HG03064 (cell line): ENCODE measurements around the gene PCMTD2.
"Not testable (repeated sequence)": the region's sequence is repeated elsewhere in the genome, so short reads cannot be mapped to it uniquely, and the experiment has no call there.

ENCODE experiments used
- ATAC-seq: cut with Tn5 transposase; IDR thresholded peaks from one replicate; pipeline ENCODE4 v1.9.1; 2021; ENCODE audit warnings: low read depth; ENCODE audit not compliant: unreplicated experiment

PCMTD2 gene

DNA sequence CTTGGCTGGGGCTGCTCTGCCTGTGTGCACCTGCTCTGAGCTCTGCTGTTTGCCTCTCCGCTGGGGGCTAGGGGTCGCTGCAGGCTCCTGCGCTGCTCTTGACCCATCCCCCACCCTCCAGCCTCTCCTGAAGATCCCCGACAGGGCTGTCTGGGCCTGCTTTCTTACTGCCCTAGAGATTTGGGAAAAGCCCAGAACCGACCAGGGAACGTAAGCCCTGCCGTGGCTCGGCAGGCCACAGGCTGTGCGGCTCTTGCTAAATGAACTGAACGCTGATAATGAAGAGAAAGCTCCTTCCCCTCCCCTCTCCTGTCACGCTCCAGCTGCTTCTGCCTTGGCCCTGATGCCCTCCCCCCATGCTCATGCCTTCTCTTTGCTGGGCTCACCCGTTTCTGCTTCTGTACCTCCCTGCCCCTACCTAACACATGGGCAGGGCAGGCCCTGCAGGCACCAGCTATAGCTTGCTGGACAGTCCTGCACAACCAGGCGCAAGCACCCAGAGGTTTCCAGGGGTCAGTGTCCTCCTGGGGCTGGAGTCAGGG is 32.0 kb upstream of the PCMTD2 start:
- no peak for ATAC-seq

DNA sequence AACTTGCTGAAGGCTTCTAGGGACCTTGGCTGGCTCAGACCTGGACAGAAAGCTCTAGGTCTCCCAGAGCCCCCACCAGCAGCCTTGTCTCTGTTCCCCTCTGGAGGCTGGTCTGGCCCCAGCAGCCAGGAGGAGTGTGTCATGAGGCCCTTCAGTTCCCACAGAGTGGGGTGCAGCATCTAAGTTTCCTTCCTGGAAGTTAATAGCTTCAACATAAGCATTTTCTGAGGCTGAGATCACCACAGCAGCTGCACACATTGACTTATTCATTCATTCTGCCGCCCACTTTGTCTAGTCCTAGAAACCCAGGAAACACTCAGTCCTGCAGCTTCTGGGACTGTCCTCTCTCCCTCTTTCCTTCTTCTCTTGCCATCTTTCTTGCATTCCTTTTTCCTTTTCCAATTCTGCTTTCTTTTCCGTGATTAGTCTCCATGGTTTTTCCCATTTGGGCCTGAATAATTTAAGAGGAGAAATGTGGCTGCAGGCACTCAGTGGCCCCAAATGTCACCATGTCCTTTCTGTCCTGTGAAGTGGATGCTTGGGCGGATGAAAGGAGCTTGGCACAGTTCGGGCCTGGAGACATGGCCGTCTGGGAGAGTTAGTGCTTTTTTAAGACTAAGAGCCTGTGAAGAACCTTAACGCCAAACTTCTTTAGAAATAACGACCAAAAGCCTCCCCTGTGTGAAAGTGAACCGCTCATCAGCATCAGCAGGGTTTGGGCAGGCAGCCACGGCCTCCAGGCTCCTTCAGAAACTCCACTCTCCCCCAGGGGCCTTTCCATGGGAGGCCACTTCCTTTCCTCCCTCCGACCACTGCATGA is 31.0 kb upstream of the PCMTD2 start:
- ATAC-seq, result no peak

DNA sequence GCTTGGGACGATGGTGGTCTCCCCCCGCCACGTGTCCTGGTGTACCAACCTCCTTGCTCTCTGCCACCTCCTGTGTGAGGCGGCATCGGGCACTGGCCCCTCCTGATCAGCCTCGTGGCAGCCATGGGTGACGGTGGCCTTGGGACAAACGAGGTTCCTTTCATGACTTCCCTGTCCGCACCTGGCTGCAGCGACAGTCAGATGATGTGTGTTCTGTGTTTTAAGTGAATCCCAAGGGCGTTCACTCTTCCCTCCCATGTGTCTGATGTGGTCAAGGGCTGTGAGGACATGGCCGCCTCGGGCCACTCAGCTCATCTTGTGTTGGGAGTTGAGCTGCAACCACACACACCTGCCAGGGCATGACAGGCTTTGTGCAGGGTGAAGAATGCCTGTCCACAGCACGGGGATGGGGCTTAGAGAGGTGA is 30.4 kb upstream of the PCMTD2 start:
- ATAC-seq, result no peak

DNA sequence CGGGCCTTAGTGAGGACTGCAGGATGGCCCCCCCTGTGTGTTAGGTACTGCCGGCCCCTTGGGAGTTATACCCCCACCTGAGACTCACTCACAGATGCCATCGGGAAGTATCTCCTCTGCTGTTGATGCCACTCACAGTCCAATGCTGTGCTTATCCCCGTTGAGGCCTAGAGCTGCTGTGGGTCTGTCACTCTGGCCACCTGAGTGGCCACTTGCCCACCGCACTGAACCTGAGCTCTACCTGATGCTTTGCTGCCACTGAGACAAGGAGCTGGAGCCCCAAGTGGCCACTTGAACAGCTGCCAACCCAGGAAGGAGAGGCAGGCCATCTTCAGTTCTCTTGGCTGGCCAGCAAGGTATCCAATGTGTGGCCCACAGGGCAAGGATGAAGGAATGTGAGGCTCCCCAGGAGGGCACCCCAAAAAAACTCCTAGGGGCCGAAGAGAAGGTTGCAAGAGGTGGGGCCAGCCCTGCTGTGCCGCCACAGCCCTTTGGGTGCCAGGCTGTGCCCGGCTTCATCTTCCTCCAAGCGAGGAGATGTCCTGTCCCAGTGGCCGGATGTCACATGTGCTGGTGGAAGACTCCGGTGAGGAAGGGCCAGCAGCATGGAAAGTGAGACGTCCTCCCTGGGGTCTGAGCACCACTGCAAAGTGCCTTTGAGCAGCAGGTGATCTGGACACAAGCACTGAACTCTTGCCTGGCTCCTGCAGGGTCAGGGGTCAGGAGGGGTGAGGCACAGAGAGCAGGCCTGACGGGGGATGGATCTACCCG is 29.5 kb upstream of the PCMTD2 start:
- ATAC-seq, result no peak

DNA sequence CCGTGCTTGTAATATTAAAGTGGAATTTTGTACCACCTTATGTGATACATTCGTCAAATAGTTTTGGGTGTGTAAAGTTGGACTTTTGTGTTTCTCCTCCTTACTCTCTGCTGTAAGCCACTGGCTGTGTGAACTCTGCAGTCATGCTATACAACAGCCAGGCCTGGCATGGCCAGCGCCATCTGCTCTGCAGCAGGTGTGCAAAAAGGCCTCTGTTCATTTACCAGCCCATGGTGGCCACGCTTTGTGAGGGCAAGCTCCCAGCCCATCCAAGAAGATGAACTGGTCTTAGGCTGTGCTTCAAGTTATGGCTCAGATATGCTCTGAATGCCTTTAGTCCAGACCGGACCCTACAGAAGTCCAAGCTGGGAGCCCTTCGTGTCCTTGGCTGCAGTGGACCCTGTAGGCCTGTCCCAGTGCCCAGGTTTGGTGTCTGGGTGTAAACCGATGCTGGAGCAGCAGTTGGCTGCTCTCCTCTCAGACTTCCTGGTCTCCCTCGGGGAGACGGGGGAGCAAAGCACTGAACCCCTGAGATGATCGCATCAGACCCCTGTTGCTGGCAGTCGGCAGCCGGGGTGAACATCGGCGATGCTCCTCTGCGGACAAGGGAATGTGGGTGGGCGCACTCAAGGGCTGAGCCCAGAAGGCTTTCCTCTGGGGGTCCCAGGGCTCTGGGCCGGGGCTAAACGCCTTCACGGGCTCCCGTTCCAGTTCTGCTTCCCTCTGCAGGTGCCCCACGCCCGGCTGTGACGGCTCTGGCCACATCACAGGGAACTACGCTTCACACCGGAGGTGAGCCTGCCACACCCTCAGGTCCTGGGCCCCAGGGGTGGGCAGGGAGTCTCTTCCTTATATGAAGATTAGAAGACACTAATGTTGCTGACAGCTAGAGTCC is 28.6 kb upstream of the PCMTD2 start:
- ATAC-seq, result no peak

GRCh38 chr20:64228086-64228653 is 27.4 kb upstream of the PCMTD2 start:
- ATAC-seq, result no peak

DNA sequence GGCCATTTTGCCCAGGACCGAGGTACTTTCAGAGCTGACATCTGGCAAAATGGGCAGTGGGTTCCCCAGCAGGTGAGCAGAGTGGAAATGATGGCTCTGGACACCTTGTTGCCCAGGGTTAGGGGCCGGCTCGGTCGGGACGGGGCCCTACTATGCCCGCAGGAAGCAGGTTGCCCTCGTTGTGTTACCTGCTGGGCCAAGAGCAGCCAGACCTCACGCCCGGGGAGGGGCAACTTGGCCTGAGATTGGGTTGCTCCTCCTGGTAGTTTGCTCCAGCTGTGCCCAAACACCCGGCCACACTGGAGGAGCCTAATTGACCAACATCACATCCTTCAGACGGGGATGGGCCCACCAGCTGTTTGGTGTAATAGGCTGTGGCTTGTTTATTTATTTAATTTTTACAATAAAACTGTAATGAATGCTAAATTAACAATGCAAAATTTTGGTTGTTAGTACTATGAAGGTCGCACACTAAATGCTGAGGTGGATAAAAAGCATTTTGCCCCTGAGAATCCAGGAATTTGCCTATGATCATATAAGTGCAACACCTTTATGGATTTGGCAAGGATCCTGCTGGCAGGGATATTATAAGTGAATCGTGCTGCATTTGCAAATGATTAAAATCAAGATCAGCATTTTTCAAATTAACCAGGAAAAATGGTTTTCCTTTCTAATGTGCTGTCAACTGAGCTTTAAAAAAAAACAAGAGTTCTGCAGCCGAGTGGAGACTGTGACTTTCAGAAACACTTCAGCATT is 26.6 kb upstream of the PCMTD2 start:
- ATAC-seq, result no peak

DNA sequence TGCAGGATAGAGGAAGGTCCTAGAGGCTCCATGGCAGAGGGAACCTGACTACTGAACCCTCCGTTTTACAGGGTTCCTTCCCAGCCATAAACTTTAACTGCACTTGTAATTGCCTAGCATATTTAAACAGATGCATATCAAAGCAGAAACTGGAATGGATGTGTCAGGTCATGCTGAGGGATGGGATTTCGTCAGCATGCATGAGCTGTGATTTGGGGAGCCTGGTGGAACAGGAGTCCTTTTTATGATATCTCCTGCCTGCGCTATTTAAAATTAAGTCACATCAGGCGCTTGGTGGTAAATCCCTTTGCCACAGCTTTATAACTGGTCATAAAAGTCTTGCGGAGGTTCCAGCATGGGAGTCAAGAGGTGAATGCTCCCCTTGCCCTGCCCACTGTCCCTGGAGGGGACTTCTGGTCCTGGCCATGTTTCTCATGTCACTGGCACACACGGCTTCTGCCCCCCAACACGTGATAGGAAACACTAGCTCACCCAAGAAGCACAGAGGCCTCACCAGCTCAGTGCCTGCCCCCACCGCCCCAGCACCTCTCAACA is 26.0 kb upstream of the PCMTD2 start:
- ATAC-seq, result no peak

- ATAC-seq, result no peak
Observed at GRCh38 chr20:64230461-64231145, 24.9 kb upstream of the PCMTD2 start.

DNA sequence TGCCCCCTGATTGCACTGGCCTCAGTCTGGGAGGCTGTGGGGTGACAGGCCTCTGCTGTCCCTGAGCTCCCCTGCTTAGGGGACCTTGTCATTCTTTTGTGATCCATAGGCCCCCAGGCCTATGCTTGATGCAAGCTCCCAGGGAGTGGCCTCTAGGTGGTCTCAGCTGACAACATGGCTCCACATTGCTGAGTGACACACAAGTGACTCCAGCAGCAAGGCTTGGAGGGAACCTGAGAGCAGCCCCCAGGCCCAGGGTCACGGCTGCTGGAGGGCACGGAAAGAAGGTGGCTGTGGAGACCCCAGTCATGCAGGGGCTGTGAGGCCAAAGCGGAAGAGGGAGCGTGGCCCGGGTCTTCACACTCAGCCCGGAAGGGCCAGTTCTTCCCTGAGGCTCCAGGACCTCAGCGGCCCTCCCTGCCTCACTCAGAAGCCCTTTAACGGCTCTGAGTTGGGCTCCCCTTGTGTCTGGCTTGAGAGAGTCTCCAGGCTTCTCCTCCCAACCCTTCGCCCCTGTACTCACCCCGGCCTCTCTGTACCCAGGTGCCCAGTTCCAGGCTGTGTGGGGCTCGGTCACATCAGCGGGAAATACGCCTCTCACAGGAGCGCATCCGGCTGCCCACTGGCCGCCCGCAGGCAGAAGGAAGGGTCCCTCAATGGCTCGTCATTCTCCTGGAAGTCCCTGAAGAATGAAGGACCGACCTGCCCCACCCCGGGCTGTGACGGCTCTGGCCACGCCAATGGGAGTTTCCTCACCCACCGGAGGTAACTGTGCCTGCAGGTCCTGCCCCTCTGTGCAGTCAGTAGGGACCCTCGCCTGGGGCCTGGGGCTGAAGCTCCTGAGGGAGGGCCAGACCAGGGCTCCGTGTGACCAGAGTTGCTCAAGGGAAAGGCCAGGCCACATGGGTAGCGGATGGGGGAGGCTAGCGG is 23.7 kb upstream of the PCMTD2 start:
- ATAC-seq, result no peak

DNA sequence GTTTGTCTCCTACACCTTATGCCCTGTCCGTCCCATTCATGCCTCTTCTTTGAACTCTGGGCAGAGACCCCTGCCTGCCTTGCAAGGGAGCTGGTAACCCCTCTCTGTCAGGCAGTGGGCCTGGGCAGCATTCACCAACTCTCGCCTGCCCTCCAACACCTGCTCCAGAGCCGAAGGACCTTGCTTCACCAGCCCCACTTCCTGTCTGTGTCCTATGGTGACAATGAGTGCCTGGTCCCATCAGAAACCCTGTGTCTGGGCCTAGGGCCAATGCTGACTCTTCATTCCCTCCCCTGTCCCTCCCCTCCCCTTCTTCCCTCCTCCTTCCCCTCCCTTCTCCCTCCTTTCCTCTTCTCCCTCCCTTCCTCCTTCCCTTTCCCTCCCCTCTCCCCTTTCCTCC is 22.8 kb upstream of the PCMTD2 start:
- ATAC-seq, result no peak

GRCh38 chr20:64233725-64234124 is 21.8 kb upstream of the PCMTD2 start:
- ATAC-seq, result no peak

GRCh38 chr20:64234291-64234791 is 21.2 kb upstream of the PCMTD2 start:
- ATAC-seq, result no peak

DNA sequence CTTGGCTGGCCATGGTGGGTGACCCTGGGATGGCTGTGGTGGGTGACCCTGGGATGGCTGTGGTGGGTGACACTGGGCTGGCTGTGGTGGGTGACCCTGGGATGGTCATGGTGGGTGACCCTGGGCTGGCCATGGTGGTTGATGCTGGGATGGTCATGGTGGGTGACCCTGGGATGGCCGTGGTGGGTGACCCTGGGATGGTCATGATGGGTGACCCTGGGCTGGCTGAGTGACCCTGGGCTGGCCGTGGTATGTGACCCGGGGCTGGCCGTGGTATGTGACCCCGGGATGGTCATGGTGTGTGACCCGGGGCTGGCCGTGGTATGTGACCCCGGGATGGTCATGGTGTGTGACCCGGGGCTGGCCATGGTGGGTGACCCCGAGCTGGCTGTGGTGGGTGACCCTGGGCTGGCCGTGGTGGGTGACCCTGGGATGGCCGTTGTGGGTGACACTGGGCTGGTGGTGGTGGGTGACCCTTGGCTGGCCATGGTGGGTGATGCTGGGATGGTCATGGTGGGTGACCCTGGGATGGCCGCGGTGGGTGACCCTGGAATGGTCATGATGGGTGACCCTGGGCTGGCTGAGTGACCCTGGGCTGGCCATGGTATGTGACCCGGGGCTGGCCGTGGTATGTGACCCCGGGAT is 20.5 kb upstream of the PCMTD2 start:
- ATAC-seq, result not testable (repeated sequence)

DNA sequence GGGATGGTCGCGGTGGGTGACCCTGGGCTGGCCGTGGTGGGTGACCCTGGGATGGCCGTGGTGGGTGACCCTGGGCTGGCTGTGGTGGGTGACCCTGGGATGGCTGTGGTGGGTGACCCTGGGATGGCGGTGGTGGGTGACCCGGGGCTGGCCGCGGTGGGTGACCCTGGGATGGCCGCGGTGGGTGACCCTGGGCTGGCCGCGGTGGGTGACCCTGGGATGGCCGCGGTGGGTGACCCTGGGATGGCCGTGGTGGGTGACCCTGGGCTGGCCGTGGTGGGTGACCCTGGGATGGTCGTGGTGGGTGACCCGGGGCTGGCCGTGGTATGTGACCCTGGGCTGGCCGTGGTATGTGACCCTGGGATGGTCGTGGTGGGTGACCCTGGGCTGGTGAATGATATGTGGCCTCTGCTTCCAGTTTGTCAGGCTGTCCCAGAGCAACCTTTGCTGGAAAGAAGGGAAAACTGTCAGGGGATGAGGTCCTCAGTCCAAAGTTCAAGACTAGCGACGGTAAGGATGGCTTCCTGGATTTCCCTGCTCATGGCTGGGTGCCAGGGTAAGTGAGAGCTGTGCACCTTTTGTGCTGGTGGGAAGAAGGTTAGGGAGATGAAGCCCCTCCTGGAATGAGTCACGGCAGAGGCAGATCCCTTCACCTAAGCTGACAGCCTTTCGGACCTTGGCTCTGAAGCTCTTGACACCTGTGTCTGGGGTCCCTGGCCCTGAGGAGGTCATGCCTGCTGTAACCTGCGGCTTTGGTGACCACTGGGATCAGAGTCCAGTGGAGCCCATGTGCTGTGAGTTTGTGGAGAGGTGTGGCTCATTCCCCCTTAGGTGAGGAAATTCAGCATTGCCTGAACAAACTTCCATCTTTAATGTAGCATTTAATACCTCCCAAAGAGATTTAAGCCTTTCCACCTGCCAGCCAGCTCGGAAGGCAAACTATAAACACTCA is 19.1 kb upstream of the PCMTD2 start:
- no peak for ATAC-seq

DNA sequence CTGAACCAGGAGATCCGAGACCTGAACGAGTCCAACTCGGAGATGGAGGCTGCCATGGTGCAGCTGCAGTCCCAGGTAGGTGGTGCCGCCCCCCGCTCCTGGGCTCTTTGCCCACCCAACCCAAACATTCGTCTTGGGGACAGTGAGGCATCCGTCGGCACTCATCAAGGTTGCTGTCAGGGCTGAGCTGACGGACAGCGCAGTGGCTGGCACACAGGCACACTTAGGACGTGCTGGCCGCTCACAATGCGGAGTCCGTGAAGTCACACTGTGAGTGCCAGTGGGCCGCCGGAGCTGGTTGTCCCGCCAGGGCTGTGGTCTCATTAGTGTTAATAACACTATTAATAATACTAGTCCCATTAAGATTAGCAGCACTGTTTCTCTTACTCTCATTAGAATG is 18.2 kb upstream of the PCMTD2 start:
- no peak for ATAC-seq
